ENCODE data around the gene PDPR. TPM values are rescaled to one million over a fixed set of nuclear protein-coding genes. Genes with fewer than 3 reads are reported as not detected.
"Not testable (repeated sequence)": the region's sequence is repeated elsewhere in the genome, so short reads cannot be mapped to it uniquely, and the experiment has no call there.

PDPR gene
- total and polyA plus RNA-seq, 5 donors from 2014 or later, result 5.2 to 31.2 (median 7.5) TPM

GRCh38 chr16:70198230-70198629 lies 84.1 kb downstream of the PDPR start:
- not testable (repeated sequence) for H3K4me3 Mint-ChIP-seq; DNase-seq; H3K36me3 ChIP-seq (ENCODE audit: control insufficient read depth, insufficient read depth, low read length); H3K4me1 Mint-ChIP-seq; H3K9me3 ChIP-seq (ENCODE audit: control insufficient read depth in 2 of 2, low read length in 2 of 2); H3K4me1 ChIP-seq (ENCODE audit: control insufficient read depth, insufficient read depth, low read length, poor library complexity, severe bottlenecking); H3K27me3 Mint-ChIP-seq; ATAC-seq (ENCODE audit: low read depth in 2 of 2); H3K4me3 ChIP-seq (ENCODE audit: low read depth, low read length); H3K36me3 Mint-ChIP-seq; H3K27me3 ChIP-seq (ENCODE audit: control insufficient read depth, insufficient read depth, low read length); H3K27ac ChIP-seq (ENCODE audit: insufficient read depth, low read length, poor library complexity, severe bottlenecking); H3K27ac Mint-ChIP-seq; H3K9me3 Mint-ChIP-seq

- H3K4me1 ChIP-seq (ENCODE audit: control insufficient read depth, insufficient read depth, low read length, poor library complexity, severe bottlenecking); DNase-seq; ATAC-seq (ENCODE audit: low read depth in 2 of 2); H3K27me3 ChIP-seq (ENCODE audit: control insufficient read depth, insufficient read depth, low read length); H3K4me3 Mint-ChIP-seq; H3K9me3 ChIP-seq (ENCODE audit: control insufficient read depth in 2 of 2, low read length in 2 of 2); H3K36me3 Mint-ChIP-seq; H3K9me3 Mint-ChIP-seq; H3K36me3 ChIP-seq (ENCODE audit: control insufficient read depth, insufficient read depth, low read length); H3K27ac ChIP-seq (ENCODE audit: insufficient read depth, low read length, poor library complexity, severe bottlenecking); H3K4me3 ChIP-seq (ENCODE audit: low read depth, low read length); H3K27me3 Mint-ChIP-seq; H3K4me1 Mint-ChIP-seq: not testable (repeated sequence)
- peak overlapping the region in 1 of 3 donors; percentile 15 for H3K27ac Mint-ChIP-seq
Observed at GRCh38 chr16:70198666-70199065, 84.5 kb downstream of the PDPR start.

- H3K36me3 ChIP-seq (ENCODE audit: control insufficient read depth, insufficient read depth, low read length); H3K27me3 Mint-ChIP-seq; H3K9me3 Mint-ChIP-seq; H3K36me3 Mint-ChIP-seq; H3K27ac ChIP-seq (ENCODE audit: insufficient read depth, low read length, poor library complexity, severe bottlenecking); H3K4me1 Mint-ChIP-seq; DNase-seq; H3K4me1 ChIP-seq (ENCODE audit: control insufficient read depth, insufficient read depth, low read length, poor library complexity, severe bottlenecking); ATAC-seq (ENCODE audit: low read depth in 2 of 2); H3K4me3 Mint-ChIP-seq; H3K27ac Mint-ChIP-seq; H3K27me3 ChIP-seq (ENCODE audit: control insufficient read depth, insufficient read depth, low read length); H3K9me3 ChIP-seq (ENCODE audit: control insufficient read depth in 2 of 2, low read length in 2 of 2); H3K4me3 ChIP-seq (ENCODE audit: low read depth, low read length): not testable (repeated sequence)
Observed at GRCh38 chr16:70199170-70199569, 85.0 kb downstream of the PDPR start.

- not testable (repeated sequence) for DNase-seq; H3K36me3 ChIP-seq (ENCODE audit: control insufficient read depth, insufficient read depth, low read length); H3K9me3 Mint-ChIP-seq; H3K4me3 Mint-ChIP-seq; H3K27me3 Mint-ChIP-seq; H3K9me3 ChIP-seq (ENCODE audit: control insufficient read depth in 2 of 2, low read length in 2 of 2); H3K27me3 ChIP-seq (ENCODE audit: control insufficient read depth, insufficient read depth, low read length); H3K4me1 Mint-ChIP-seq; H3K27ac Mint-ChIP-seq; H3K4me1 ChIP-seq (ENCODE audit: control insufficient read depth, insufficient read depth, low read length, poor library complexity, severe bottlenecking); ATAC-seq (ENCODE audit: low read depth in 2 of 2); H3K36me3 Mint-ChIP-seq; H3K27ac ChIP-seq (ENCODE audit: insufficient read depth, low read length, poor library complexity, severe bottlenecking); H3K4me3 ChIP-seq (ENCODE audit: low read depth, low read length)
Observed at GRCh38 chr16:70200063-70200462, 85.9 kb downstream of the PDPR start.

- H3K9me3 ChIP-seq (ENCODE audit: control insufficient read depth in 2 of 2, low read length in 2 of 2); H3K36me3 Mint-ChIP-seq; DNase-seq; H3K4me1 Mint-ChIP-seq; H3K27me3 Mint-ChIP-seq; ATAC-seq (ENCODE audit: low read depth in 2 of 2); H3K9me3 Mint-ChIP-seq; H3K27ac Mint-ChIP-seq; H3K4me3 ChIP-seq (ENCODE audit: low read depth, low read length); H3K36me3 ChIP-seq (ENCODE audit: control insufficient read depth, insufficient read depth, low read length); H3K27me3 ChIP-seq (ENCODE audit: control insufficient read depth, insufficient read depth, low read length); H3K4me1 ChIP-seq (ENCODE audit: control insufficient read depth, insufficient read depth, low read length, poor library complexity, severe bottlenecking); H3K4me3 Mint-ChIP-seq; H3K27ac ChIP-seq (ENCODE audit: insufficient read depth, low read length, poor library complexity, severe bottlenecking): not testable (repeated sequence)
Observed at GRCh38 chr16:70203508-70203907, 89.4 kb downstream of the PDPR start.

- not testable (repeated sequence) for ATAC-seq (ENCODE audit: low read depth in 2 of 2); H3K9me3 Mint-ChIP-seq
Observed at GRCh38 chr16:70204010-70204409, 89.9 kb downstream of the PDPR start.

GRCh38 chr16:70204668-70205405 lies 90.7 kb downstream of the PDPR start:
- H3K4me1 ChIP-seq (ENCODE audit: control insufficient read depth, insufficient read depth, low read length, poor library complexity, severe bottlenecking); DNase-seq; H3K9me3 Mint-ChIP-seq; H3K36me3 ChIP-seq (ENCODE audit: control insufficient read depth, insufficient read depth, low read length); ATAC-seq (ENCODE audit: low read depth in 2 of 2); H3K27me3 ChIP-seq (ENCODE audit: control insufficient read depth, insufficient read depth, low read length); H3K27me3 Mint-ChIP-seq; H3K4me3 Mint-ChIP-seq; H3K36me3 Mint-ChIP-seq; H3K4me1 Mint-ChIP-seq; H3K9me3 ChIP-seq (ENCODE audit: control insufficient read depth in 2 of 2, low read length in 2 of 2); H3K27ac ChIP-seq (ENCODE audit: insufficient read depth, low read length, poor library complexity, severe bottlenecking); H3K4me3 ChIP-seq (ENCODE audit: low read depth, low read length); H3K27ac Mint-ChIP-seq: not testable (repeated sequence)

More at GRCh38 chr16:70204010-70204409, 89.9 kb downstream of the PDPR start:
- H3K36me3 Mint-ChIP-seq; H3K27me3 ChIP-seq (ENCODE audit: control insufficient read depth, insufficient read depth, low read length); DNase-seq; H3K4me1 Mint-ChIP-seq; H3K27me3 Mint-ChIP-seq; H3K27ac Mint-ChIP-seq; H3K4me3 ChIP-seq (ENCODE audit: low read depth, low read length); H3K4me3 Mint-ChIP-seq; H3K27ac ChIP-seq (ENCODE audit: insufficient read depth, low read length, poor library complexity, severe bottlenecking); H3K4me1 ChIP-seq (ENCODE audit: control insufficient read depth, insufficient read depth, low read length, poor library complexity, severe bottlenecking); H3K9me3 ChIP-seq (ENCODE audit: control insufficient read depth in 2 of 2, low read length in 2 of 2); H3K36me3 ChIP-seq (ENCODE audit: control insufficient read depth, insufficient read depth, low read length): not testable (repeated sequence)

- H3K27me3 Mint-ChIP-seq; H3K9me3 Mint-ChIP-seq; H3K4me3 Mint-ChIP-seq; H3K27ac Mint-ChIP-seq; H3K9me3 ChIP-seq (ENCODE audit: control insufficient read depth in 2 of 2, low read length in 2 of 2); H3K27me3 ChIP-seq (ENCODE audit: control insufficient read depth, insufficient read depth, low read length); ATAC-seq (ENCODE audit: low read depth in 2 of 2); H3K4me1 ChIP-seq (ENCODE audit: control insufficient read depth, insufficient read depth, low read length, poor library complexity, severe bottlenecking); DNase-seq; H3K36me3 ChIP-seq (ENCODE audit: control insufficient read depth, insufficient read depth, low read length); H3K4me3 ChIP-seq (ENCODE audit: low read depth, low read length); H3K27ac ChIP-seq (ENCODE audit: insufficient read depth, low read length, poor library complexity, severe bottlenecking); H3K4me1 Mint-ChIP-seq: not testable (repeated sequence)
- peaks cover 11% of the 10 kb centered on the region for H3K36me3 Mint-ChIP-seq
Observed at GRCh38 chr16:70206382-70206781, 92.2 kb downstream of the PDPR start.
